ENCODE data around the gene PBRM1.

The PBRM1 gene

DNA sequence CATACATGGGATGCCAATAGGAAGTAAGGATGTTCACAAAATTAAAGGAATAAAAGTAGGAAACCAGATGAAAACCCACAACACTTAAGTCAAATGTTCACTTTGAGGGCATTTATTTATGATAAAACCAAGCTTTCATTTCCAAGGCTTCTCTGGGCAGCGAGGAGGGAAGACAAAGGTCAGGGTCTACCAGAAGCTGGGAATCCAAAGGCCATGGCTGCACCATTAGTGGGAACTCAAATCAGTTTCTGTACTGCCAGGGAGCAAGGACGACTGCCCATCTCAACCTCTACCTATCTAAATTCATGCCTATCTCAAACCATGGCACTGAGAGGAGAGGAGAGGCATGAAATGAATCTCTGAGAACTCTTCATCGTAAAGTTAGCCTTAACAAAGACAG lies 22.6 kb downstream of the PBRM1 start:
- no peak for DNase-seq

GRCh38 chr3:52660046-52660445 lies 25.7 kb downstream of the PBRM1 start:
- DNase-seq: no peak

GRCh38 chr3:52655895-52656294 lies 29.8 kb downstream of the PBRM1 start:
- no peak for DNase-seq

DNA sequence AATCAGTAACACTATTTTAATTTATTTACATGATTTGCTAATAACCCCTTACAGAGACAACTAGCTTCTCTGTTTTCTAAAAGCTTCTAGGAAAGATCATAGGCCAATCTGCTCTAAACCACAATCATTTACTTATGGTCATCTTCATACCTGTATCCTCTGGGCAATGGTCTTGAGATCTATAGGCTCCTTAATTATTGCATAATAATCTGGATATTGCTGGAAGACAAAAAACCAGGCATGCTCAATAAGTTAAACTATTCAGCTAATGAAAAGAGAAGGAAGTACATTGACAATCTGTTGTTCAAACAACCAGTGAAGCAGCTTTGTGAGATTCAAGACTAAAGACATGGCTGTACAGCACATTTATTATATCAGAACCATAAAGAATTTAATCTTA lies 34.1 kb downstream of the PBRM1 start:
- no peak for DNase-seq

DNA sequence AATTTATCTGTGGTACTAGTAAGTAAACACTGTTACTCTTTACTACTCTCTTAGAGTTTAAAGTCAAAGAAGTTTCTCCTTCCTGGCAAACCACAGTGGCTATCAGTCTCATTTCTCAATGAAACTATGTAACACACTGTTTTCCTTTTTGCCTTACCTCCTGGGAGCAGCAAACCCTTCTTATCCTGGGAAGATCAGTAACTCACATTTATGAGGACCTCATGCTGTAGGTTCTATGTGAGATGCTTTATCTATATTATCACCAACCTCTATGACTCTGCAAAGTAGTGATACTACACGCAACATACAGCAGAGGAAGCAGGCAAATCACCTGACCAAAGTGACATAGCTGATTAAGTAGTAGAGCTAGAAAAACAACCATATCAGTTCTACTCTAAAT lies 35.3 kb downstream of the PBRM1 start:
- no peak for DNase-seq

DNA sequence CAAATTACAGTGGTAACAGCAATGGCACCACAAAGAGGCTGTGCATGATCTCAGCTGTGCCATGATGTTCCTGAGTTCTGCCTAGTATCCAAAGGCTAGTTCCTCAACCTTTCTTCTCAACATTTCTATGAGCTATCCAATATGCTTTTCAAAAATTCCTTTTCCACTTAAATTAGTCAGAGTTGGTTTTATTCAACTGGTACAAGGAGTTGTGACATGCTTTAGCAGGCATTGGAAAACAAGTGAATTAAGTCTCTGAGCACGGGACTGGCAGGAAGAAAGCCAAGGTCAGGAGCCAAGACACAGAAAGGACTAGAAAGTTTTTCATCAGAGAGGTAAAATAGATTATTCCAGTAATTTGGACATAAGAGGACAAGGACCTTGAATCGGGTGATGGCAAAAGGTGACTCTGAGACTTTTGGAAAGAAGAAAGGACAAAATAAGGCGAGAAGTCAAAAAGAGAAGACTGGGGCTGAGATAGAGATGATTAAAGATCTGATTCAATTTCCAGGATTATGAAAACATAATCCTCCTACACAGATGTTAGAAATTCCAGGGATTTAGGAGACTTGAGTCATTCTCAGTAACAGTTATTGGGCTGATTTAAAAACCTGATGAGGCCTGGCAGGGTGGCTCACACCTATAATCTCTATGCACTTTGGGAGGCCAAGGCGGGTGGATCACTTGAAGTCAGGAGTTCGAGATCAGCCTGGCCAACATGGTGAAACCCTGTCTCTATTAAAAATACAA lies 36.1 kb downstream of the PBRM1 start:
- no peak for DNase-seq

GRCh38 chr3:52645549-52645948 lies 40.2 kb downstream of the PBRM1 start:
- no peak for DNase-seq

DNA sequence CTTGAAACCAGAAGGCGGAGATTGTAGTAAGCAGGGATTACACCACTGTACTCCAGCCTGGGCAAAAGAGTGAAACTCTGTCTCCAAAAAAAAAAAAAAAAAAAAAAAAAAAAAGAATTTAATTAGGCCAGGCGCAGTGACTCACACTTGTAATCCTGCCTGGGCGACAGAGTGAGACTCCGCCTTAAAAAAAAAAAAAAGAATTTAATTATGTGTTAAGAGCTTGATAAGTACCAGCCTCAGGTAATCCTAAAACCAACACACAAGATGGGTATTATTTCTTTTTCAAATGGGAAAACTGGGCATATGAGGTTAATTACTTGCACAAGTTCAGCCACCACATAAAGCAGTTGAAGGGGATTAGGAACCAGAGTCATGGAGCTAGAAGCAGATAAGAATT lies 49.0 kb downstream of the PBRM1 start:
- no peak for DNase-seq

- DNase-seq: no peak
Measured at GRCh38 chr3:52633786-52634185, 51.9 kb downstream of the PBRM1 start.

DNA sequence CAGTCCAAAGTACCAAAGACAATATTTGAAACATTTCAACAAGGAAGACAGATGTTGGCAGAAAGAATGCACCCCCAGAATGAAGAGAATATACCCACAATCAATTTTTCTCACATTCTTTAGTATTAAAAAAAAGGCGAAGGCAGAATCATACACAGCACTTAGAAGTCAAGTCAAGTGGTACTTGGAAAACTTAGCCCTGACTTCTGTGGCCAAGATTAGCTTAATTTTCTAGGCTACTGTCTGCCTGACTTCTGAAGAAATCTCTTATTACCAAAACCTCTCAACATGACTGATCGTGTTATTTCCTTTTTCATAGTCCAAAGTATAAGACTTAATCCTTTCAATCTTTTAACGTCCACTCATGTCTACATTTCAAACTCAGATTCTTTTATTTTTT lies 60.7 kb downstream of the PBRM1 start:
- DNase-seq: no peak

GRCh38 chr3:52623234-52623792 lies 62.4 kb downstream of the PBRM1 start:
- DNase-seq: no peak

DNA sequence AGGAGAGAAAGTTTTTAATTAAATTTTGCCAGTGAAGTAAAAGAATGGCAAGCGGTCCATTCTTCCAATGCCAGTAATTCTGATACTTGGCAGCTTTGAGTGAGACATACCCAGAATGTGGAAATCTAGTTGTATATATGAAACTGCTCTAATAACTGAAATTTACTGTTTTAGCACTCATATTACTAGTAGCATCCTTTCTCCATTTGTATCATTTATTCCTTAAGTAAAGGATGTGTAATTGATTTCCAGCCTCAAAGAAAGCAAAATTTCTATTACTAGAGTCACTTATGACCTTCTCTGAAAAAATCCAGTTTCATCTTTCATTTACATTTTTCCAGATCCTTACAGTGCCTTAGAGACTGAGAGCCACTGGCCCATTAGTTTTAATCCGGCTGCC lies 65.1 kb downstream of the PBRM1 start:
- DNase-seq: no peak

DNA sequence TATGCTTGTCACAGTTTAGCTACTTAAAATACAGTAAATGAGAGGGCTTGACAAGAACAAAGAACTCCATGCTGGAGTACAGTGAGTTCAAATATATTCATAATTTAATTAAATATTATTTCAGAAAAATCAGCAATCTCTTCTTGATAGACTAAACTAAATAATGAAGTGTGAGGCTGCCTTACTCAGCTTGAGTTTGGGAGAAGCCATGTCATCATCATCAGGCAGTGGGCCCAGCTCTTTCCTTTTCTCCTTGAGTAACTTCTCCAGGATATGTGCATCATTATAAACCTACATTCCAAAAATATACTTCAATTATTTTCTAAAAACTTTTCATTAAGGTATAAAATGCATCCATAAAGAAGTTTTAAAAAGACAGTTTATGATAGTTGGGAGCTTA lies 70.5 kb downstream of the PBRM1 start:
- DNase-seq: no peak

- DNase-seq: no peak
Measured at GRCh38 chr3:52614689-52615088, 71.0 kb downstream of the PBRM1 start.

- no peak for DNase-seq
Measured at GRCh38 chr3:52609316-52609815, 76.3 kb downstream of the PBRM1 start.

DNA sequence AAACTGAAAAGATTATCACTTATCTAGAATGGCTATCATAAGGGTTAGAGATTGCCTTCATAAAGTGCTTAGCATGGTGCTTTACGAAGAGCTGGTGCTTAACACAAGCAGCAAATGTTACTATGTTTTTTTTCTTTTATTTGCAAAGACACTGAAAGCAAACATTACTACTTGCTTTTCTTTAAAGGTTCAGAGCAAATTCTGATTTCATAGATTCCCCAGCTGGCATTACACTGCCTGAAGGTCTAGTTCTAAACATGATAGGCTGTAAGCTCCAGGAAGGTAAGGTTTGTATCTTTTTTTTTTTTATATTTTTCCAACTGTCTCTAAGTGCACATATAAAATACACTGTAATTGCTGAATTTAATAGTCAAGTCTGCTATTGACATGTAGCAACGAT lies 77.4 kb downstream of the PBRM1 start:
- DNase-seq: no peak

DNA sequence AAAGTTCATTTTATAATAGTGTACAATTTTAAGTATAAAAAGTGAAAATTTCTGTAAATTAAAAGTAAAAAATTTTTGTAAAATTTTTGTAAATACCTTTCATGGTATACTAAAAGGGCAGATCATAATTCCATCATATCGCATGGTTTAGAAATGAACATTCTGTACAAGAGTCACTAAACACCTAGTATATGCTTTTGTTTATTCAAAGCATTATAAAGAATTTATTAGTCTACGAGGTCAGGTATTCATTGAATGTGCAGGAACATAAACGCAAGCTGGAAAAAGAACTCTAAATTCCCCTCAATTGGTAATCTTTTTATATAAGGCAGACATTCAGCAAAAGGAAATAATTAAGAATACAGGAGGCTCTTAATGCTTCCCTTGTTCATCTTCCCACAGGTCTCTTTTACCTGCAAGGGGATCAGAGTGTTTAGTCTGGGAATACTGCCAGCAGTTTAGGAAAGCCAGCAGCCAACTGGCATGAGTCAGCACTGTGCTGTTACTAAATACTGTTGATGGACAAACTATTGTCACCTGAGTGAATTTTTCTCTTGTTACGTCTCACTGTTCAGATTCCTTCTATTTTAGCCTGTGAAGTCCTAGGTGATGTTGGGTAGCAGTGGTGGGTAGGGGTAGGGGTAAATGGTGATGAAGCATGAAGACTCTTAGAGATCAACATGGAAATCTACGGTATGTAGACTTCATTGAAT lies 79.2 kb downstream of the PBRM1 start:
- no peak for DNase-seq

- DNase-seq: no peak
Measured at GRCh38 chr3:52600258-52600657, 85.5 kb downstream of the PBRM1 start.

GRCh38 chr3:52596658-52597265 lies 89.0 kb downstream of the PBRM1 start:
- no peak for DNase-seq

GRCh38 chr3:52593103-52593502 lies 92.6 kb downstream of the PBRM1 start:
- no peak for DNase-seq

GRCh38 chr3:52574056-52574965 lies 111.4 kb downstream of the PBRM1 start:
- no peak for DNase-seq

GRCh38 chr3:52572221-52572620 lies 113.5 kb downstream of the PBRM1 start:
- no peak for DNase-seq

DNA sequence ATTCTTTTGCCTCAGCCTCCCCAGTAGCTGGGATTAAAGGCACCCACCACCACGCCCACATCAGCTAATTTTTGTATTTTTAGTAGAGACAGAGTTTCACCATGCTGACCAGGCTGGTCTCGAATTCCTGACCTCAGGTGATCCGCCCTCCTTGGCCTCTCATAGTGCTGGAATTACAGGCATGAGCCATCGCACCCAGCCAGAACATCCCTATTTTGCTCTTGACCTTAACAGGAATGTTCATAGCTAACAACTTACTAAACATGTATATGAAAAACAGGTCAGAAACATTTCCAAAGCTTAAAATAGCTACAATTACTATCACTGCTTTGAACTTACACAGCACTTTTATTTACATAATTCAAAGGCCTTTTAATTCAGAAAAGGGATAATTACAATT lies 115.6 kb downstream of the PBRM1 start:
- DNase-seq: no peak
